Head of caudate nucleus (tissue), 42 donors: ENCODE data around the gene TUT1.
A peak's percentile ranks its signal among the peaks of the same experiment; 100 is the strongest.
"Not testable (repeated sequence)": the region's sequence is repeated elsewhere in the genome, so short reads cannot be mapped to it uniquely, and the experiment has no call there.

Source experiments
- DNase-seq, 42 donors: peaks; one replicate each; pipeline versions ENCODE4 v3.0.0 to v3.0.0-alpha.2; 2020 to 2021; ENCODE audit warnings: mixed read lengths in 7 of 42
- intact Hi-C: fragments of 100-400 bp; cut with DNase I; formaldehyde crosslinking; loops from one replicate; pipeline ENCODE4 v1.15.0; 2022

TUT1 gene

DNA sequence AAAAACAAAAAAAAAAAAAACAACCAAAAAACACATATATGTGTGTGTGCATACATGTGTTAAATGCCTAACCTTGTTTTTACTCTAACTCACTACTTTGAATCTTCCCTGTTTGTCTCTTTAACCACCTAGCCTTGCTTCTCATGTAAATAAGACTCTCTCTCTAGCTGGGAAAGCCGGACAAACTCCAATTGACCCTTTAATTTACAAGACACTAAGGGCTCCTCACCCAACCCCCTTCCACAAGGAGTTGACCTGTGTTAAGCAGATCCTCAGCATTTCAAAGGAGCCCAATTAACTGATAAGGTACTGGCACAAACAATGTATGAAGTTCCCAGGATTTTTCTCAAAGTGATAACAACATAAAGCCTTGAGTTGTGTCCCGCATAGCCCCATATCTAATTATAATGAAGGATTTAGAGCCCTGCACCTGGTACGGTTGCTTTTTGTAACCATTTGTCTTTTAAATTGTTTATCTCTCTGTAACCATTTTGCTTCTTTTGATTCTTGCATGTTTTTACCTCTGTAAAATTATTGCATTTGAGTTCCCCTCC, 29.6 kb downstream of the TUT1 start:
- DNase-seq, intact Hi-C loops: not testable (repeated sequence)

- intact Hi-C loops, result no loop called here
- DNase-seq, result peak in 38 of 42 donors; percentile 43 to 88 (median 72)
Observed at GRCh38 chr11:62560566-62561103, 30.7 kb downstream of the TUT1 start.

DNA sequence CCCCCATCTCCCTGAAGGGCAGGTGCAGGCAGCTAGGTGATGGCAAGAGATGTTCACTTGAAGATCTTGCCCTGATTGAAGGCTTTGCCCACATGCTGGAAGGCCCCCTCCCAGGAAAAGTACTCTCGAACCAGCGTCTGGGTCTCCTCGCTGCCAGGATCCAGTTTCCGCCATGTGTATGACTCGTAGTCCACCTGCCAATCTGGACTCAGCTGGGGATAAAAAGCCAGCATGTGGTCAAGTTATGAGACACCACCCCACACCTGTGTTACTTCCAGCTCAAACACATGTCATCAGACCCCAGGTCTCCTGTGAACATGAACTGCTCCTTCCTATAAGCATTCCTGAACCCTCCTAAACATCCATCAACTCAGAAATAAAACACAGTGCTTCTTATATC, 31.7 kb downstream of the TUT1 start:
- DNase-seq, intact Hi-C loops: not testable (repeated sequence)

GRCh38 chr11:62559204-62559603, 32.1 kb downstream of the TUT1 start:
- intact Hi-C loops, result no loop called here
- DNase-seq, result peak in 29 of 42 donors; percentile 39 to 88 (median 65)

GRCh38 chr11:62558669-62559068, 32.7 kb downstream of the TUT1 start:
- DNase-seq, result no peak
- intact Hi-C loops, result no loop called here

DNA sequence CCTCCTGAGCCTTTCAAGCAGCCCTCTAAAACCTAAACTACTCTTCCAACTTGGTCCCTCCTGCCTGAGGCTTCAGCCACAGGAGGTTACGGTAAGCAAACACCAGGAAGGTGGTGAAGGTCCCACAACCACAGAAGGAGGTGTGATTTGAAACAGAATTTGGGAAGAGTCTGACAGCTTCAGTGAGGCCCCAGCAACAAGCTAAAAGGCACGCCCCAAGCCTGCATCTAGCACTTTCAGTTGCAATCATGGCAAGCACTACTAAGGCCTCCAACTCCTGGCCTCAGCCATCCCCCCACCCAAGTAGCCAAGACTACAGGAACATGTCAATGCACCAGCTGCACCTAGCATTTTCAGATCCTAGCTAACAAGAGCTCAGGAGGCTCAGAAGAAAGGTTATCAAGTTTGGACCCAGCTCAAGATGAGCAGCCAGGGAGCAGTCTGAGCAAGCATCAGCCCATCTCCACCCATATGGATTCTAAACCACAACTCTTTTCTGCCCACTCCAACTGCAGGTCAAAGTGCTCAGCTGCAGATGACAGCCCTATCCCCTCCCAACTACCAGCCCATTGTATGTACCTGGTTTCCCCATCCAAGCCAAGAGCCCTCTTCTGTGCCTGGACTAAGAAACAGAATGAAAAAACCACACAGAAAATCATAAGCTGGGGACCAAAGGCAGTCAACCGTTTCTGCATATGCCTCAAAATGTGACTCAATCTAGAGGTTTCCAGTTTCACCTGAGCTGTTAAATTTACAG, 34.3 kb downstream of the TUT1 start:
- intact Hi-C loops, result no loop called here
- no peak for DNase-seq

GRCh38 chr11:62556108-62556874, 35.0 kb downstream of the TUT1 start:
- peak in 35 of 42 donors; percentile 37 to 80 (median 67) for DNase-seq
- intact Hi-C loops, result no loop called here

DNA sequence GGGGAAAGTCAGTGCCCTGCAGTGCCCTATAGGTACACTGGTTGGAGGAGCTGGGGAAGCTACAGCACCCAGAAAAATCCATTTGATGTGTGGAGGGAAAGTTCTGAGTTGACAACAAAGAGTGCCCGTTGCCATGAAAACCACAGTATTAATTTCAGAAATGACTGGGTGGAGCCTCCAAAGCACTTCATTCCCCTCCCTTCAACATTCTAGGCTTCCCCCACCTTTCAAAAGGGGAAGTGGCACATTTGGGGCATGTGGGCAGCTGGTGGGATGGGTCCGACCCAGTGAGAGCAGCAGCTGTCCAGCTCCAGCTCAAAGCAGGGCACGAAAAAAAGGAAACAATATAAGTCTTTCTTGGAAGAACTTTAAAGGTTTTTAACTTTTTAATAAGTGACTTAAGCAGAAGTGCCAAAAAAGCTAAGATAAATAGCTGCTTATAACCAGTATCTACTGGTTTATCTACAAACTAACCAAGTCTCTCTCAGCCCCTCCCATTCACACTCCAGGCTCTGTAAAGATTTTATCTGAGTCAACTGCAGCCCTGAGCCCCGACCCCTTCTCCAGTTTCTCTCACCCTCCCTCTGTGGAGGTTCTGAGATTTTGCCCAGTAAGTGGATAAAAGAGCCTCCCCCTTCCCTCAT, 35.7 kb downstream of the TUT1 start:
- intact Hi-C loops, result no loop called here
- peak in 1 of 42 donors; percentile 30 for DNase-seq

DNA sequence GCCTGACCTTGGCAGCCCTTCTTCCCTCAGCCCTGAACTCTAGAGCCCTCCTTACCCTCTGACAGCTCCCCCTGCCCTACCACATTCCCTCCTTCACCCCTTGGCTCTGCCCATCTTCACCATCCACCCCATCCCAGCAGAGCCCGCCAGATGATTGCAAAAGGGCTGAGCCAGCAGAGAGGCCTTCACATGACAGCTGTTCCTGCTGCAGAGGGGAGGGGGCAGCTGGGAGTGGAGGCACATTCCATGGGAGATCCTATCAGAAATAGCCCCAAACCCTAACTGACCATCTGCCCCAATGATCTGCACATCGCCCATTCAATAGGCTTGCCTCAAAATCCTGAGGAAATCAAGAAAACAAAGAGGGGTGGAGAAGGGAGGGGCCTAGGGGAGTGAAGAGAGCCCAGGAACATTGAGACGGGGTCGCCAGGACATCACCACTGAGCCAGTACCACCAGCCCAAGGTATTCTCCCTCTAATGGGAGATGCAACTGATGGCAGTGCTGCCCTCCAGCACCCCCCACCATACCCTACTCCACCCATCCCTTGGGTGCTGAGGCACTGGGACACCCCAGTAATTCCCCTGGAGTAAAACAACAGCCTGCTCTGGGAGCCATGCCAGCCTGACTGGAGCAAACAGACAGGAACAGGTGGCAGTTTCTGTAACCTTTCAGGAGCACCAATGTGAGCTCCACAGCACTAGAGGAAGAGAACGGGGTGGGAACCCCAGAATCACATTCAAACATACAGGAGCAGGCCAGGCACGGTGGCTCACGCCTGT, 36.7 kb downstream of the TUT1 start:
- no peak for DNase-seq
- intact Hi-C loops, result no loop called here

- intact Hi-C loops, result no loop called here
- DNase-seq, result no peak
Observed at GRCh38 chr11:62553839-62554361, 37.4 kb downstream of the TUT1 start.

- intact Hi-C loops, result no loop called here
- peak in 13 of 42 donors; percentile 38 to 85 (median 53) for DNase-seq
Observed at GRCh38 chr11:62553080-62553838, 38.1 kb downstream of the TUT1 start.

DNA sequence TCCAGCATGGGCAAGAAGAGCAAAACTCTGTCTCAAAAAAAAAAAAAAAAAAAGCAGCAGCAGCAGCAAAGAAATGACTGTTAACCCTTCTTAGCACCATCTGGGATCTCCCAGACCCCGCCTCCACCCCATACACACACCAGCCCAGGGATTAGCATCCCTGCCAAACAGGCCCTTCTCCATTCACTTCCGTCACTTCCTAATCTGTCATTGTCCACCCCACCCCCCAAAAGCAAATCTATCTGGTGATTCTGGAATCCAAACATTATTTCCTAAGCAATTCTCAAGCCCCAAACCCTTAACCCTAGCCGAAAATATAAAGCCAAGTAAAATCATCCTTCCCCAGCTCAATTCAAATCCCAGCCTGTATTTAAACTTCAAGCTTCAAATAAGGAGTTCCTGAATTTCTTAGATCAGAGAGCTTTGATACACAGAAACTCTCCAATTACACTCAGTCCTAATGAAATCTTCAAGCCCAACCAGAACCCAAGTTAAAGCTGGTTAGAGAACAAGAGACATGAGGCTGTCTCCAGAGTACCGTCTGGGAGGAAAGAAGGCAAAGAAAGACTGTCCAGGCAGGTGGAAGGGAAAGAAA, 38.7 kb downstream of the TUT1 start:
- DNase-seq, result no peak
- intact Hi-C loops, result no loop called here

DNA sequence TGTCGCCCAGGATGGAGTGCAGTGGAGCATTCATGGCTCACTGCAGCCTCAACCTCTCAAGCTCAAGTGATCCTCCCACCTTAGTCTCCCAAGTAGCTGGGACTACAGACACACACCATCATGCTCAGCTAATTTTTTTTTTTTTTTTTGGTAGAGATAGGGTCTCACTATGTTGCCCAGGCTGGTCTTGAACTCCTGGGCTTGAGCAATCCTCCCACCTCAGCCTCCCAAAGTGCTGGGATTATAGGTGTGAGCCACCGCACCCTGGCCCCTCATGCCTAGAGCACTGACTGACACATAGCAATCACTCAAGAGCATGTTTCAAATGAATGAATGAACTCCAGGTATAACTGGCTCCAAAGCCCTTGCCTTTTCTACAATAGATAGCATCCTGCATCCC, 40.8 kb downstream of the TUT1 start:
- intact Hi-C loops, result not testable (repeated sequence)

GRCh38 chr11:62548545-62549335, 42.6 kb downstream of the TUT1 start:
- intact Hi-C loops, result loop anchor here (10.0 kb wide), 1 partner anchor 154 kb away; no protein-coding TSS in a partner anchor
- no peak for DNase-seq

More for the DNA sequence above, 40.8 kb downstream of the TUT1 start:
- not testable (repeated sequence) for DNase-seq

DNA sequence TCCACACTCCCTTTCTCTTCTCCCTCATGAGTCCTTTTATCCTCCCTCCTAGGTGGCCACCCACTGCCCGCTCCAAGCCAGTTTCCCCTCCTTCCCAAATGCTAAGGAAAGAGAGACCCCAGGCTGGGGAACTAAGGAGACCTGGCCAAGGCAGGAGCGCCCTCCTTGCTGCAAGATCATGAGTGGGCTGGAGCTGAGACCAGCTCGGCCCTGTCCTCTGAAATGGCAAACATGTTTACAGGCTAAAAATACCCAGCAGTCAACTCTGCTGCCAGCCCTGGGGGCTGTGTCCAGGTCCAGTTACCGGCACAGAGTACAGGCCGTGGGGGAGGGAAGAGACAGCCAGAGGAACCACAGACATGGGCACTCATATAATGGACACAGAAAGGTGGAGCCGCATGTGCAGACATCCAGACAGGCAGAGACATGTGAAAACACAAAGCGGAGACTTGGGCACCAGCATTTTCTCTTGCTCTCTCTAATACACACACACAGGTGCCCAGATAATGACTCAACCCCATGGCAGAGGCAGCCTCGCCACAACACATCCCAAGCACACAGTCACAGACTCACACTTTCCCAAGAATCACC, 43.5 kb downstream of the TUT1 start:
- intact Hi-C loops, result loop anchor here (10.0 kb wide), 1 partner anchor 153 kb away; no protein-coding TSS in a partner anchor
- no peak for DNase-seq
